GM19193 (cell line): Measurements from ENCODE around the gene CHCHD6.

Experiments
- POLR2A ChIP-seq: IDR thresholded peaks from 4 replicates; pipeline ENCODE4 v1.6.1; 2011; ENCODE audit not compliant: insufficient read depth, insufficient read length; ENCODE audit errors: extremely low read depth

CHCHD6 gene

GRCh38 chr3:126666658-126667528, 37.1 kb upstream of the CHCHD6 start:
- TF ChIP-seq POLR2A = no peak

GRCh38 chr3:126667631-126668449, 36.2 kb upstream of the CHCHD6 start:
- no peak for TF ChIP-seq POLR2A

- TF ChIP-seq POLR2A = no peak
Observed at GRCh38 chr3:126668450-126669401, 35.3 kb upstream of the CHCHD6 start.

GRCh38 chr3:126671521-126671920, 32.5 kb upstream of the CHCHD6 start:
- no peak for TF ChIP-seq POLR2A

GRCh38 chr3:126672340-126672739, 31.7 kb upstream of the CHCHD6 start:
- TF ChIP-seq POLR2A = no peak

- TF ChIP-seq POLR2A = no peak
Observed at GRCh38 chr3:126672741-126673140, 31.3 kb upstream of the CHCHD6 start.

- no peak for TF ChIP-seq POLR2A
Observed at GRCh38 chr3:126676919-126677705, 26.9 kb upstream of the CHCHD6 start.

- TF ChIP-seq POLR2A = no peak
Observed at GRCh38 chr3:126677862-126678503, 26.1 kb upstream of the CHCHD6 start.

GRCh38 chr3:126678693-126679317, 25.2 kb upstream of the CHCHD6 start:
- no peak for TF ChIP-seq POLR2A

- TF ChIP-seq POLR2A = no peak
Observed at GRCh38 chr3:126679318-126679751, 24.7 kb upstream of the CHCHD6 start.

GRCh38 chr3:126679831-126680666, 24.0 kb upstream of the CHCHD6 start:
- TF ChIP-seq POLR2A = no peak

- no peak for TF ChIP-seq POLR2A
Observed at GRCh38 chr3:126680667-126681055, 23.4 kb upstream of the CHCHD6 start.
